Osteoblast (primary cell): ENCODE results near the gene NELFE. TPM values are rescaled to one million over a fixed set of nuclear protein-coding genes. Genes with fewer than 3 reads are reported as not detected.

ENCODE experiments used
- DNase-seq: peaks from one replicate; pipeline ENCODE4 v3.0.0; 2011; ENCODE audit warnings: low spot score, mixed read lengths; ENCODE audit not compliant: insufficient read length; ENCODE audit errors: missing footprints
- H2AFZ ChIP-seq: 2 replicates; pipeline ENCODE4 v1.6.0; 2011; ENCODE audit warnings: mild to moderate bottlenecking, low read length
- H3K27ac ChIP-seq: 2 replicates; pipeline ENCODE4 v1.5.1; 2011; ENCODE audit warnings: mild to moderate bottlenecking, low read depth, low read length, moderate library complexity
- H3K27me3 ChIP-seq: 2 replicates; pipeline ENCODE4 v1.6.0; 2012; ENCODE audit warnings: mild to moderate bottlenecking, control low read depth, inconsistent platforms, low read length, moderate library complexity; ENCODE audit not compliant: insufficient read depth
- H3K36me3 ChIP-seq: 2 replicates; pipeline ENCODE4 v1.5.1; 2011; ENCODE audit warnings: mild to moderate bottlenecking, low read length, control low read depth, moderate library complexity; ENCODE audit not compliant: insufficient read depth
- H3K4me1 ChIP-seq: 2 replicates; pipeline ENCODE4 v1.5.1; 2011; ENCODE audit warnings: mild to moderate bottlenecking, low read length, control low read depth, moderate library complexity; ENCODE audit not compliant: insufficient read depth
- H3K4me2 ChIP-seq: 2 replicates; pipeline ENCODE4 v1.6.0; 2011; ENCODE audit warnings: mild to moderate bottlenecking, low read length; ENCODE audit not compliant: insufficient read depth
- H3K4me3 ChIP-seq: fragments of 200-600 bp; sonication (generic); 3 replicates; pipeline ENCODE4 v1.5.1; 2012; ENCODE audit warnings: mild to moderate bottlenecking, low read length, inconsistent platforms; ENCODE audit not compliant: insufficient read depth
- H3K79me2 ChIP-seq: 2 replicates; pipeline ENCODE4 v1.6.0; 2012; ENCODE audit warnings: mild to moderate bottlenecking, low read length, control low read depth, inconsistent platforms; ENCODE audit not compliant: insufficient read depth
- H3K9me3 ChIP-seq: 2 replicates; pipeline ENCODE4 v1.5.1; 2011; ENCODE audit warnings: low read depth, low read length, control low read depth
- H4K20me1 ChIP-seq: 2 replicates; pipeline ENCODE4 v1.6.0; 2012; ENCODE audit warnings: mild to moderate bottlenecking, low read length, control low read depth; ENCODE audit not compliant: insufficient read depth
- total RNA-seq: library from RNA; depleted of rRNA; stranded (reverse); fragments of >200 nt; gene quantifications from 2 replicates; pipeline ENCODE4 v1.2.3, GENCODE V29; 2012
- TF ChIP-seq, protein P1 (sequence below): IDR thresholded peaks from 2 replicates; pipeline ENCODE4 v1.5.1; 2011; ENCODE audit warnings: mild to moderate bottlenecking, low read depth, low read length, moderate library complexity; ENCODE audit errors: extremely low read depth

Gene NELFE
- total RNA-seq, 1 donor = 86.5 TPM

DNA sequence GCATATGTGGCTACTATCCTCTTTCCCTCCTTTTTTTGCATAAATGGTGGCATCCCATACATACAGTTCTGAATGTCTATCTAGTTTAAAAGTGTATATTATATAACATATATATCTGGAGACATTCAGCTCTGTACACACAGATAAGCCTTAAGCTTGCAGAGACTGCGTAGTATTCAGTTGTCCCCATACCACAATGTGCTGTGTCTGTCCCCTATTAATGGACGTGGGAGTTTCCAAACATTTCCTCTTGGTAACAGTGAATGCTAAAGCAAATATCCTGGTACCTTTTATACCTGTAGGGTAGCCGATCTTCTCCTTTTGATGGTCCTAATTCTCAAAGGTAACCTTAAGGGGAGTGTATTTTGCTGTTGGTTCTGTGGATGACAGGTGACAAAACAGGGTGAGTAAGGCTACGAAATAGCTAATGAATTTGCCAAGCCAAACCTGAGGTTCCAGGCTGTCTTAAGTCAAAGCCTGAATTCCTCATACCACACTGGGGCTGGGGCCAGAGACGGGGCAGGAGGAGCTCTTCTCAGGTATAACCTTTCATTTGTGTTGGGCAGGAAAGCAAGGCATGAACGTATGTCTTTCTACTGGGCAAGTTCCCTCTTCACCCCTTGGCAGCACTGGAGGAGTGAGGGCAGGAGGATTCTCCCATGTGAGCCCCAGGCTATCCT, 39.0 kb downstream of the NELFE start:
- TF ChIP-seq, protein P1, sequence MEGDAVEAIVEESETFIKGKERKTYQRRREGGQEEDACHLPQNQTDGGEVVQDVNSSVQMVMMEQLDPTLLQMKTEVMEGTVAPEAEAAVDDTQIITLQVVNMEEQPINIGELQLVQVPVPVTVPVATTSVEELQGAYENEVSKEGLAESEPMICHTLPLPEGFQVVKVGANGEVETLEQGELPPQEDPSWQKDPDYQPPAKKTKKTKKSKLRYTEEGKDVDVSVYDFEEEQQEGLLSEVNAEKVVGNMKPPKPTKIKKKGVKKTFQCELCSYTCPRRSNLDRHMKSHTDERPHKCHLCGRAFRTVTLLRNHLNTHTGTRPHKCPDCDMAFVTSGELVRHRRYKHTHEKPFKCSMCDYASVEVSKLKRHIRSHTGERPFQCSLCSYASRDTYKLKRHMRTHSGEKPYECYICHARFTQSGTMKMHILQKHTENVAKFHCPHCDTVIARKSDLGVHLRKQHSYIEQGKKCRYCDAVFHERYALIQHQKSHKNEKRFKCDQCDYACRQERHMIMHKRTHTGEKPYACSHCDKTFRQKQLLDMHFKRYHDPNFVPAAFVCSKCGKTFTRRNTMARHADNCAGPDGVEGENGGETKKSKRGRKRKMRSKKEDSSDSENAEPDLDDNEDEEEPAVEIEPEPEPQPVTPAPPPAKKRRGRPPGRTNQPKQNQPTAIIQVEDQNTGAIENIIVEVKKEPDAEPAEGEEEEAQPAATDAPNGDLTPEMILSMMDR = no peak
- no peak overlapping the region for H3K4me3 ChIP-seq
- no peaks in the 10 kb centered on the region for H3K4me1 ChIP-seq
- H2AFZ ChIP-seq = no peak overlapping the region
- no peaks in the 10 kb centered on the region for H3K79me2 ChIP-seq
- no peaks in the 10 kb centered on the region for H3K9me3 ChIP-seq
- H4K20me1 ChIP-seq = no peaks in the 10 kb centered on the region
- no peak overlapping the region for H3K27ac ChIP-seq
- no peaks in the 10 kb centered on the region for H3K36me3 ChIP-seq
- no peak for DNase-seq
- H3K4me2 ChIP-seq = no peak overlapping the region
- no peaks in the 10 kb centered on the region for H3K27me3 ChIP-seq

GRCh38 chr6:31918069-31918720, 40.6 kb downstream of the NELFE start:
- no peaks in the 10 kb centered on the region for H3K27me3 ChIP-seq
- H4K20me1 ChIP-seq = no peaks in the 10 kb centered on the region
- no peaks in the 10 kb centered on the region for H3K4me1 ChIP-seq
- no peaks in the 10 kb centered on the region for H3K36me3 ChIP-seq
- H3K27ac ChIP-seq = no peak overlapping the region
- no peaks in the 10 kb centered on the region for H3K9me3 ChIP-seq
- H3K4me2 ChIP-seq = no peak overlapping the region
- no peak for DNase-seq
- TF ChIP-seq, protein P1 = no peak
- no peak overlapping the region for H3K4me3 ChIP-seq
- H2AFZ ChIP-seq = no peak overlapping the region
- H3K79me2 ChIP-seq = no peaks in the 10 kb centered on the region

GRCh38 chr6:31915756-31916155, 43.0 kb downstream of the NELFE start:
- H3K27me3 ChIP-seq = no peaks in the 10 kb centered on the region
- H3K4me2 ChIP-seq = no peak overlapping the region
- peaks cover 6% of the 10 kb centered on the region for H3K4me1 ChIP-seq

GRCh38 chr6:31915351-31915750, 43.4 kb downstream of the NELFE start:
- no peaks in the 10 kb centered on the region for H3K9me3 ChIP-seq
- peaks cover 8% of the 10 kb centered on the region for H3K4me1 ChIP-seq
- TF ChIP-seq, protein P1 = no peak
- H3K27me3 ChIP-seq = no peaks in the 10 kb centered on the region
- no peaks in the 10 kb centered on the region for H4K20me1 ChIP-seq
- no peaks in the 10 kb centered on the region for H3K79me2 ChIP-seq
- no peak overlapping the region for H3K4me2 ChIP-seq
- H3K36me3 ChIP-seq = no peaks in the 10 kb centered on the region
- no peak for DNase-seq
- H3K27ac ChIP-seq = no peak overlapping the region
- H2AFZ ChIP-seq = no peak overlapping the region
- no peak overlapping the region for H3K4me3 ChIP-seq

More at GRCh38 chr6:31915756-31916155, 43.0 kb downstream of the NELFE start:
- no peak overlapping the region for H3K4me3 ChIP-seq
- H3K79me2 ChIP-seq = no peaks in the 10 kb centered on the region
- no peaks in the 10 kb centered on the region for H3K36me3 ChIP-seq
- no peaks in the 10 kb centered on the region for H3K9me3 ChIP-seq
- TF ChIP-seq, protein P1 = no peak
- H2AFZ ChIP-seq = no peak overlapping the region
- DNase-seq = no peak
- H3K27ac ChIP-seq = no peak overlapping the region
- H4K20me1 ChIP-seq = no peaks in the 10 kb centered on the region
